ENCODE results near the gene VWF.

The VWF gene

DNA sequence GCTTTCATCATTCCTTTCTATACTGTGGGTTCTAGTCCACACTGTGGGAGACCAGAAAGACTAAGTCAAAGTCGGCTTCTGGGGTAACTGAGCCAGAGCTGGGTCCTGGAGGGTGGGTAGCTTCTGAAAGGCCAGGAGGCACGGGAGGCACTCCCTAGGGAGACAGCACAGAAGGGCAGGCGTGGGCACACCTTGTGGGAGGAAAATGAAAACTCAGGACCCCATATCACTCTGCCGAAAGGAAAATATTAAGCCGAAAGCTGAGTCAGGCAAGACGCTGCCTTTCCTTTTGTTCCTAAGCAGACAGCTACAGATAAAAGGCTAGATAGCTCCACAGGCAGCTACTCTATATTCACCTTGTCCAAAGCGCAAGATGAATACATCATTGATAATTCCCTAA, 200.1 kb downstream of the VWF start:
- H3K9me3 ChIP-seq (ENCODE audit: low read length): peaks cover 2% of the 10 kb centered on the region
- H3K4me1 ChIP-seq (ENCODE audit: insufficient read depth, low read length): peaks cover 14% of the 10 kb centered on the region
- H3K36me3 ChIP-seq (ENCODE audit: insufficient read depth, low read length): no peaks in the 10 kb centered on the region
- H3K4me3 ChIP-seq (ENCODE audit: low read length): no peak overlapping the region
- no peak overlapping the region for H2AFZ ChIP-seq (ENCODE audit: low read depth, low read length)
- H3K27me3 ChIP-seq (ENCODE audit: insufficient read depth, low read length): no peaks in the 10 kb centered on the region

DNA sequence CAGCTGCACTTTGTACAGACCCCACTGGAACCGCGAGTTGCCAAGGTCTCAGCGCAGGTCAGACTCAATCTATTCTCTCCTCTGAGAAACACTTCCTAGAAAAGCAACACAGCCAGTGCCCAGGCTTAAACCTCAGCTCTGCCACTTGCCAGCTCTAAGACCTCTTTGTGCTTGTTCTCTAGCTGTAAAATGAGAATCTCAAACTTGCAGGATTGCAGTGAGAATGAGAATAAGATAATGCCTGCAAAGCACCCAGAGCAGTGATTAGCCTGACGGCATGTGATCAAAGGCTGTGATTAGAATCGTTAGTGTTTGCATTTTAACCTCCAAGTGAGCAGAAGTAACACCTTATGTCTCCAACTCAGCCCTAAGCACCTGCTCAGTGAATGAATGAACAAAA, 200.7 kb downstream of the VWF start:
- no peaks in the 10 kb centered on the region for H3K27me3 ChIP-seq (ENCODE audit: insufficient read depth, low read length)
- H3K4me3 ChIP-seq (ENCODE audit: low read length): no peak overlapping the region
- H3K9me3 ChIP-seq (ENCODE audit: low read length): peaks cover 2% of the 10 kb centered on the region
- H2AFZ ChIP-seq (ENCODE audit: low read depth, low read length): no peak overlapping the region
- H3K4me1 ChIP-seq (ENCODE audit: insufficient read depth, low read length): peaks cover 14% of the 10 kb centered on the region
- no peaks in the 10 kb centered on the region for H3K36me3 ChIP-seq (ENCODE audit: insufficient read depth, low read length)

DNA sequence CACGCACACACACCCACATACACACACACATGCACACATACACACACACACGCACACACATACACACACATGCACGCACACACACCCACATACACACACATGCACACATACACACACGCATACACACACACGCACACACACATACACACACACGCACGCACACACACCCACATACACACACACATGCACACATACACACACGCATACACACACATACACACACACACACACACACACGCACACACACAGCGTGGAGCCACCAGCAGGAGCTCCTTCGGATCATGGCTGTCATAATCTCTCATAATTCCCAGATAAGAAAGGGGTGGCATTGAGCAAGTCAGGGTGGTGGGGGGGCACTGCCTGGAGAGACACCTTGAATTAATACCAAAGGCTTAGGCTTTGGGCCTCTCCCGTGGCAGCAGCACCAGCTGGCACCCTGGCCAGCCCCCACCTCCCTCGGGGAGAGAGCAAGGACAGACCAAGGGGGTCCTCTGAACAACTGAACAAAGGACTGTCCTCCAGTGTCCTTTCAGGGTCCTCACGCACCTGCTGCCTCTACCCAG, 201.3 kb downstream of the VWF start:
- Histone ChIP-seq H2AFZ (ENCODE audit: low read depth, low read length) (no peak overlapping the region), H3K4me3 (ENCODE audit: low read length) (no peak overlapping the region), H3K9me3 (ENCODE audit: low read length) (peaks cover 2% of the 10 kb centered on the region), H3K36me3 (ENCODE audit: insufficient read depth, low read length) (no peaks in the 10 kb centered on the region), H3K27me3 (ENCODE audit: insufficient read depth, low read length) (no peaks in the 10 kb centered on the region), H3K4me1 (ENCODE audit: insufficient read depth, low read length) (peaks cover 14% of the 10 kb centered on the region)

DNA sequence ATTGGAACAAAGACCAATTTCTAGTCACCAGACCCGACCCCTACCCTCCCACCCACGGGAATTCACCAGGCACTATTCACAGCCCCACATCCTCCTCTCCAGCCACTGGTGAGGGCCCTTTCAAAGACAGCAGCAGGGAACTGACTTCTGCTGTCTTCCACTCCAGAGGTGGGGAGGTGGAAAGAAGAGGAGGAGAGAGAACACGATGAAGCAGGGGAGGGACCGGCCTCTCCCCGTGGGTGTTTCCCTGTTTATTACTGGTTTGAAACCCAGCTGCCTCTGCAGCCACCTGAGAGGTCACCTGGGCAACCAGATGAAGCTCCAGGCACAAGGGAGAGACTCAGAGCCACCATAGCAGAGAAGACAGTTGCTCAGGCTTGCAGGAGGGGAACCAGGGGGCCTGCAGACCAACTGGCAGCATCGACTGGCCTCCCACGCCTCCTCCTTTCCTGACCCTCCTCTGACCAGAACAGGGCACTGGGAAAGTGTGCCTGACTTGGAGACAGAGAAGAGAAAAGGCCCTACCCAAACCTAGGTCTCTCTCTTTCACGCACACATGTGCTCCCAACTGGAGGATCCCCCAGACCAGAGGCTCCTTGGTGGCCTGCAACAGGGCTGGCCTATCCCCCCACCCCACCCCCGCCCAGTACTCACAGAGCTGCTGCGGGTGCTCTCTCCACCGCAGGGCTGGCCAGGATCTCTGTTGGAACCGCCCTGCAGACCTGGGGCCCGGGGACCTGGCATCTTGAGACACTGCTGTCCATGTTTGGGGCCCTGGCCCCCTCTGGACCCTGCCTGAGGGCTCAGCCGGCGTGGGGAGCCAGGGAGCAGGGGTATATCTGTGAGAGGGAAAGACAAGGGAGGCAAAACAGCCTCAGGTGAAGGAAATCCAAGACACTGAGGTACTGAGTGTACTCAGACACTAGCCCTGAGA, 202.2 kb downstream of the VWF start:
- Histone ChIP-seq H2AFZ (ENCODE audit: low read depth, low read length) (no peak overlapping the region), H3K27me3 (ENCODE audit: insufficient read depth, low read length) (no peaks in the 10 kb centered on the region), H3K9me3 (ENCODE audit: low read length) (no peaks in the 10 kb centered on the region), H3K36me3 (ENCODE audit: insufficient read depth, low read length) (no peaks in the 10 kb centered on the region), H3K4me3 (ENCODE audit: low read length) (no peak overlapping the region), H3K4me1 (ENCODE audit: insufficient read depth, low read length) (peaks cover 14% of the 10 kb centered on the region)

DNA sequence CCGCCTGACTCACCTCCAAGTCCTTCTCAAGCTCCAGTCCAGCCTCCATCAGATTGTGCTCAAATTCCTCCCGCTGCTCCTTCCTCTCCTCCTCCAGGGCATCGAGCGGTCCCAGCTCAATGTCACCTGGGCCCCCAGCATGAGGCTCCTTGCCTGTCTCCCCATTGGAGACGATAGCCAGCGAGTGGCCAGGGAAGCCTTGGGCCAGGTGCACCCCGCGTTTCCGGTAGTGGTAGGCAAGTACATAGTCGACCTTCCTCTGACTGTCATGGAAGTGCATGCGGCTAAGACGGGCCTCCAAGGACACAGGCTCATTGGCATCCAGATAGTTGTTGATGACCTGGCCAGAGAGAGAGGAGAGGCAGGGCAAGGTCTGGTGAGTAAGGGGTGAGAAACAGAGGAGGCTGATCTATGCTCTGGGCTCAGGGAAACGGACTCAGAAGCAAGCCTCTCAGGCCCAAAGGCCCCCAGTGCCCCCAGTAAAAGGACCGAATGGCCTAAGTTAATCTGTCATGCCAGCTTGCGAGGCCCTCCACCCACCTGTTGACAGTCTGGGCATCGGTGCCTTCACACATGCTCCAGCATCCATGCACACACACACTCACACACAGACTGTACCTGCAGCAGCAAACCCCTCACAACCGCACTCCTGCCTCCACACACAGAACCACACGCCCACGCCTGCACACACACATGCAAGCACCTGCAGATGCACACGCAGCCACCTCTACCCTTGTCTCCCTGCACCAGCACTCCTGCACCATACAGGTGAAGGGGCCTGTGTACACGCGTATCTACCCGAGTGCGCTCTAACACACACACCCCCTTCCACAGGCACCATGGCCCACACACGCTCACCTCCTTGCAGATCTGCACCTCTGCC, 203.2 kb downstream of the VWF start:
- no peaks in the 10 kb centered on the region for H3K27me3 ChIP-seq (ENCODE audit: insufficient read depth, low read length)

DNA sequence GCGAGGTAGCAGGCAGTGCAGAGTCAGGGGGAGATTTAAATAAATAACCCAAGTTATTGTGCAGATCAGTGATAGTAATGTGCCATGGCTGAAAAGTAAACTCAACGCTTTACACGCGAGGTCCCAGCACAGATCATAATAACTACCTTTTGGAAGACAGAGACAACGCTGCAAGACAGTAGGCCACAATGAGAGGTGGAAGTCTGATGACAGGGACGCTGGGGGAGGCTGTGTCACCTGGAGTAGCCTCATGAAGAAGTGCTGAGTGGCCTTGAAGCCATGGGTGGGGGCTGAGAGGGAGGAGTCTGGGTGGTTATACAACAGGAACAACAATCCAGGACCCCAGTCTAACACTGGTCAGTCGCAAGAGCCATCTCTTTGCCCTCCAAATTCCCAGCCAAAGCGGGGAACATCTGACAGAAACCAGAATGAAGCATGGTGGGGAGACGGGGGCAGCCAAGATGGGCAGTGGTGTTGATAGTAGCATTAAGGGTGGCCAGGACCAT, 207.6 kb downstream of the VWF start:
- Histone ChIP-seq H3K4me1 (ENCODE audit: insufficient read depth, low read length) (no peaks in the 10 kb centered on the region), H3K36me3 (ENCODE audit: insufficient read depth, low read length) (no peaks in the 10 kb centered on the region)

More for the DNA sequence above, 203.2 kb downstream of the VWF start:
- Histone ChIP-seq H3K9me3 (ENCODE audit: low read length) (no peaks in the 10 kb centered on the region), H3K36me3 (ENCODE audit: insufficient read depth, low read length) (no peaks in the 10 kb centered on the region), H2AFZ (ENCODE audit: low read depth, low read length) (no peak overlapping the region), H3K4me3 (ENCODE audit: low read length) (no peak overlapping the region), H3K4me1 (ENCODE audit: insufficient read depth, low read length) (peaks cover 14% of the 10 kb centered on the region)

DNA sequence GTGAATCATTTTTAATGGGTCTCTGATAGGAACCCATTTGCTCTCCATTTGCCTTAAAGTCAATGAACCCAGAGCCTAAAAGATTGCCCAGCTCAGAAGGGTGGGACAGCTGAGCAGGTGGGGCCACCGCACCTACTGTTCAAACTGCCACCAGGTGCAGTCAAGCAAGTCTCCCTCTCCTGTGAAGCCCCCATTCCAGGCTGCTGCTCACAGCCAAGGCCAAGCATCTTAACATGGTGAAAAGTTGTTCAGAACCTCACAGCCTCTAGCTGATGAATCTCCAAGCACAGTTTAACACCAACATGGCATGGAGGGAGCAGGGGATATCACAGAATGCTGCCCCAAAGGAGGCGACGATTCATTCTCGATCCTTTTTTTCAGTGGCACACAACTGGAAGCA, 209.0 kb downstream of the VWF start:
- H3K9me3 ChIP-seq (ENCODE audit: low read length): no peaks in the 10 kb centered on the region
- no peaks in the 10 kb centered on the region for H3K27me3 ChIP-seq (ENCODE audit: insufficient read depth, low read length)
- no peak overlapping the region for H3K4me3 ChIP-seq (ENCODE audit: low read length)
- no peaks in the 10 kb centered on the region for H3K36me3 ChIP-seq (ENCODE audit: insufficient read depth, low read length)
- H3K4me1 ChIP-seq (ENCODE audit: insufficient read depth, low read length): no peaks in the 10 kb centered on the region
- no peak overlapping the region for H2AFZ ChIP-seq (ENCODE audit: low read depth, low read length)

More for the DNA sequence above, 207.6 kb downstream of the VWF start:
- no peak overlapping the region for H3K4me3 ChIP-seq (ENCODE audit: low read length)
- H2AFZ ChIP-seq (ENCODE audit: low read depth, low read length): no peak overlapping the region
- H3K9me3 ChIP-seq (ENCODE audit: low read length): no peaks in the 10 kb centered on the region
- no peaks in the 10 kb centered on the region for H3K27me3 ChIP-seq (ENCODE audit: insufficient read depth, low read length)

DNA sequence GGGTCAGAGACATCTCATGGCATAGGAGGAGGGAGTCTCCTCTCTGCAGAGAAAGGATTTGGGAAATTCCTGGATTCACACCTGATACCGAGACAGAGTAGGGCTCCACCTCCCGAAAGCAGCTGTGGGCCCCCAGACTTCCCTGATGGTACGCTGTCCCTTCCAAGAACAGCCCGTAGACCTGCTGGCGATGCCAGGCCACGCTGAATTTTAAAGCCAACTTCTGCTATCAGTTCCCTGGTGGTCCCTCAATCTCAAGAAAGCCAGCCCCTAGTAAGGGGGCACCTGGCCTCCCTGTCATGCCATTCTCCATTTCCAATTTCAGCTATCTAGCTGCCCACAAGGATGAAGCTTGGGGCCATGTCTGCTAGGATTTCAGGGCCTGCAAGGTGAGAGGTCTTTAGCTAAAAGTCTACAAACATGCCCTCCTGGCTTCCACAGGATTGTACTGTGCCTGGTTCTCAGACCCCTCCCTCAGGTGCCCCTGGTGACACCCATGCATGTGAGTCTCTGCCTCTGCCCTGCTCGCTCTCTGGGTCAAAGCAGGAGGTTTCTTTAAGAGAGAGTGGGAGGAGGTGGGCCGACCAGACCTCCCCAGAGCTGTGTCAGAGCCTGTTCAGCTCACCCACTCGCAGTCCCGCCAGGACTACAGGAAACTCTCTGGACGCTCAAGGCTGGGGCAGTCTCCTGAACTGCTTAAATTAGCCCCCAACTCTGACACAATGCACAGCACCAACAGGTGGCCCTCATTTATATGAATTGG, 209.9 kb downstream of the VWF start:
- H2AFZ ChIP-seq (ENCODE audit: low read depth, low read length): no peak overlapping the region
- H3K36me3 ChIP-seq (ENCODE audit: insufficient read depth, low read length): no peaks in the 10 kb centered on the region
- no peaks in the 10 kb centered on the region for H3K4me1 ChIP-seq (ENCODE audit: insufficient read depth, low read length)
- H3K9me3 ChIP-seq (ENCODE audit: low read length): no peaks in the 10 kb centered on the region
- no peak overlapping the region for H3K4me3 ChIP-seq (ENCODE audit: low read length)
- no peaks in the 10 kb centered on the region for H3K27me3 ChIP-seq (ENCODE audit: insufficient read depth, low read length)

DNA sequence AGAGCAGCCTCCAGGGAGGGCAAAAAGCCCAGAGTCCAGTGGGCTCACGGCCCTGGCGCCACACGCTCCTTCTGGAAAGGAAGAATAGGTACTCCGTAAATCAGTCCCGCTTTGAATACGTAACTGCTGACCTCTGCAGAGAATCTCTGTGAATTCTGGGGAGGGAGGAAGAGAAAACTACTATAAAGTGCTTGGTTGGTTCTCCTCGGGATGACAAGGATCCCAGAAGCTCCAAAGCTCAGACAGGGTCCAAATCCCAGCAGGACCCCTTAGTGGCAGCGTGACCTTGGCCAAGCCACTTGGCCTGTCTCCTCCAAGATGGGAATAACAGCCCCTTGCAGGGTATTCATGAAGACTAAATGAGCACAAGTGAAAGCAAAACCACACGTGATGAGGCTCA, 211.1 kb downstream of the VWF start:
- no peaks in the 10 kb centered on the region for H3K27me3 ChIP-seq (ENCODE audit: insufficient read depth, low read length)
- H3K4me1 ChIP-seq (ENCODE audit: insufficient read depth, low read length): no peaks in the 10 kb centered on the region
- H3K36me3 ChIP-seq (ENCODE audit: insufficient read depth, low read length): no peaks in the 10 kb centered on the region
- no peak overlapping the region for H3K4me3 ChIP-seq (ENCODE audit: low read length)
- H2AFZ ChIP-seq (ENCODE audit: low read depth, low read length): no peak overlapping the region
- no peaks in the 10 kb centered on the region for H3K9me3 ChIP-seq (ENCODE audit: low read length)

DNA sequence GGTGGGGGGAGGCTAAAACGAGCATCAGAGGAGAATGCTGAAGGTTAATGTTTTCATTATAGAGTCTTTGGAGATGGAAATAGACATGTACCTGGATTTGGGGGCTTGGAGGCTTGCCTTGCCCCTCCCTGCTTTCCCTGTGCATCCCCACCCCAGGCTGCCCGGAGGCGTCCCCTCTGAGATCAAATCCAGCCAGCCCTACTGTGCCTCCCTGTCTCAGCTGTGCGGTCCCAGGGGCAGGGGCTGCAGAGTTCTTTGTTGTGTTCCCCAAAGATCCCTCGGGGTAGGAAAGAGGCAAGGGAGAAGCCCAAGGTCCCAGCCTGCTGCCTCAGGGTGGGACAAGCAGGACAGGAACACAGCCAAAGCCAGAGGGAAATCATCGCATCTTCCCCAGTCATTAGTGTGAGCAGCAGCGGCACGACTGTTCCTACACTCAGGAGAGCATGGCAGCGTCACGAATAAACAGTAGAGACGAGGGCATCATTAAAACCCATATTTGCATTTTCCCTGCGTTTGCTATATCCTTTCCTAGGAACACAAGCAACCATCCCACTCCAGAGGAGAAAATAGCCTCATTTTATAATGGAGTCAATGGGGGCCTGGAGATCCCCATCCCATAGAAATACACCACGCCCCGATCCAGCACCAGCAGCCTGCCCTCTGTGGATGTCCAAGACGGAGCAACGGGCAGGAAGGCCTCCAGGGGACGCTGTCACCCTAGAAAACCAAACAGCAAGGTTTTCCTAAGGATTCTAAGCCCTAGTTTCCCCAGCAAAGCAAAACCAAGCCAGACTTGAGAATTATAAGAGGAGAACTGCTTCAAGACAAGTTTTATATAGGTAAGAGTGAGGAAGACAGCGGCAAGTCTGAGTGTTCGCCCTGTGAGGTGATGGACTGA, 211.8 kb downstream of the VWF start:
- Histone ChIP-seq H3K4me3 (ENCODE audit: low read length) (no peak overlapping the region), H3K9me3 (ENCODE audit: low read length) (no peaks in the 10 kb centered on the region), H3K27me3 (ENCODE audit: insufficient read depth, low read length) (no peaks in the 10 kb centered on the region), H3K4me1 (ENCODE audit: insufficient read depth, low read length) (no peaks in the 10 kb centered on the region), H3K36me3 (ENCODE audit: insufficient read depth, low read length) (no peaks in the 10 kb centered on the region), H2AFZ (ENCODE audit: low read depth, low read length) (no peak overlapping the region)

DNA sequence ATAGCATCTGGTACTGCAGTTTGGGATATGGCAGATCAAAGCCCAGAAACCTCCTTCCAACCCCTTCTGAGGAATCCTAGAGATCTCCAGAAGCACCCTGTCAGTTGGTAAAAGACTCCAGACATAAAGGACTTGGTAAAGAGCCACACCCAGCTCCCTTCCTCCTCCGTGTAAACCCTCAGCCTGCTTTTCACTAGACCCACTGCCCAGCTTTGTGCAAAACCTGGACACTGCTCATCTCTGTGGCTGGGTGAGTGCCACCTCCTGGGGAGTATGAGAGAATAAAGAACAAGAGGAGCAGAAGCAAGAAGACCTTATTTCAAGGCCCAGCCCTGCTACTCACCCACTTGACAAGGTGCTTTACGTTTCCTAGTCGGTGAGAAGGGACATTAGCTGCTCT, 212.5 kb downstream of the VWF start:
- Histone ChIP-seq H3K27me3 (ENCODE audit: insufficient read depth, low read length) (no peaks in the 10 kb centered on the region), H3K4me3 (ENCODE audit: low read length) (no peak overlapping the region), H3K9me3 (ENCODE audit: low read length) (no peaks in the 10 kb centered on the region), H3K36me3 (ENCODE audit: insufficient read depth, low read length) (no peaks in the 10 kb centered on the region), H2AFZ (ENCODE audit: low read depth, low read length) (no peak overlapping the region), H3K4me1 (ENCODE audit: insufficient read depth, low read length) (no peaks in the 10 kb centered on the region)

Measured in neuron (in vitro differentiated cells).